ENCODE data around the gene MYO1G. TPM values are rescaled to one million over a fixed set of nuclear protein-coding genes. Genes with fewer than 3 reads are reported as not detected.

MYO1G gene
- total and polyA plus RNA-seq, 9 of the 15 experiments (the other 6 are each of a cell fraction or from before 2014, with no cell fraction given): 0.03 to 0.62 (median 0.13) TPM; not detected in 1

- ATAC-seq (no peak), DNase-seq (ENCODE audit: extremely low read depth in 1 of 4, low spot score in 3 of 4) (no peak), FAIRE-seq (no peak)
- Histone ChIP-seq H3K4me3 (no peak overlapping the region), H3K36me3 (ENCODE audit: control insufficient read depth, insufficient read depth, low read length) (peaks cover 38% of the 10 kb centered on the region; the same call in 2 of the 3 replicates), H3K4me1 (replicated peaks in 1 of 2; ENCODE audit: control insufficient read depth in 2 of 2, insufficient read depth in 2 of 2, low read length in 2 of 2) (peaks cover 6 to 9% of the 10 kb centered on the region in 2 experiments; a peak in 3 of 5 replicates), H3K27ac (ENCODE audit: extremely low read depth, low read depth, low read length) (no peak overlapping the region), H2AFZ (ENCODE audit: low read depth, low read length) (no peak overlapping the region), H3K27me3 (ENCODE audit: control insufficient read depth in 2 of 2, insufficient read depth in 2 of 2, low read length in 2 of 2) (no peaks in the 10 kb centered on the region), H3K9me1 (ENCODE audit: control insufficient read depth, insufficient read depth, low read length) (no peaks in the 10 kb centered on the region), H3K9ac (ENCODE audit: insufficient read depth in 1 of 2, low read depth in 2 of 2, low read length in 2 of 2) (no peak overlapping the region), H4K20me1 (replicated peaks; ENCODE audit: control insufficient read depth, insufficient read depth, low read length) (no peaks in the 10 kb centered on the region), H3K4me2 (ENCODE audit: insufficient read depth, low read length) (no peak overlapping the region), H3K79me2 (ENCODE audit: control insufficient read depth, insufficient read depth, low read length) (peaks cover 75% of the 10 kb centered on the region), H3K9me3 (replicated peaks; ENCODE audit: control insufficient read depth, insufficient read depth, low read depth, low read length) (no peaks in the 10 kb centered on the region)
- in situ Hi-C loops (cut with MboI) (no loop called here), intact Hi-C loops (cut with micrococcal nuclease) (no loop called here)
- BruUV-seq (replicated peaks): no TSS peak
- ChIA-PET POLR2A (interaction anchor here (0.6 to 1.6 kb wide), 5 partner anchors 11 to 144 kb away, joined by 3 read pairs; no protein-coding TSS in a partner anchor), CTCF (ENCODE audit: low intra/inter-chr PET ratio) (no interaction called here)
- WGBS (ENCODE audit: insufficient coverage, low coverage, missing lambda C conversion rate): 91% methylated on average over 17 of the region's 17 CpGs
- TF ChIP-seq BACH1 (tag; IDR thresholded peaks at IDR 0.05) (no peak), MYBL2 (IDR thresholded peaks at IDR 0.05; ENCODE audit: low read depth) (no peak), MYBL2 (CRISPR knock-in tag; IDR thresholded peaks at IDR 0.05; ENCODE audit: borderline replicate concordance) (no peak), TBP (optimal IDR thresholded peaks at IDR 0.05; ENCODE audit: low read depth, low read length) (no peak), ZBTB40 (IDR thresholded peaks at IDR 0.05) (no peak), ZBTB40 (CRISPR knock-in tag; IDR thresholded peaks at IDR 0.05) (no peak), ETS1 (conservative IDR thresholded peaks at IDR 0.05; ENCODE audit: control insufficient read depth, low read depth, low read length) (no peak), POLR2AphosphoS5 (IDR thresholded peaks at IDR 0.05; ENCODE audit: control insufficient read depth, insufficient read depth, low read depth, low read length) (no peak), ATF6 (CRISPR knock-in tag; IDR thresholded peaks at IDR 0.05) (no peak)
These were observed 49.5 kb upstream of the MYO1G start for GRCh38 chr7:45028138-45028919.
